MCF 10A (cell line): Measurements from ENCODE around the gene BAHD1. TPM values are rescaled to one million over a fixed set of nuclear protein-coding genes. Genes with fewer than 3 reads are reported as not detected.

Experiments
- BruUV-seq: library from RNA; stranded (reverse); fragments of 400-500 nt; replicated peaks from 2 replicates; lab custom pipeline; 2021; lab: Mats Ljungman, UMichigan
- CTCF ChIA-PET: fragments of 300-600 bp; sonication (Branson Sonifier 250); formaldehyde crosslinking; extraction: SDS; loops from one replicate; lab custom pipeline; 2021; ENCODE audit warnings: antibody characterized with exemption, inconsistent platforms; lab: Yijun Ruan, JAX
- POLR2A ChIA-PET: fragments of 300-600, 350-650 bp; sonication (Branson Sonifier 250); formaldehyde crosslinking; extraction: SDS; loops from one replicate; lab custom pipeline; 2020; ENCODE audit warnings: antibody characterized with exemption, inconsistent platforms; lab: Yijun Ruan, JAX
- DNase-seq: peaks from one replicate; pipeline ENCODE4 v3.0.0-alpha.2; 2018; ENCODE audit not compliant: unreplicated experiment
- H3K27ac Mint-ChIP-seq: one replicate; pipeline ENCODE4 v1.8.0; 2022; ENCODE audit warnings: mild to moderate bottlenecking, low read depth, mixed read lengths; ENCODE audit not compliant: unreplicated experiment
- H3K27me3 Mint-ChIP-seq: one replicate; pipeline ENCODE4 v1.8.0; 2022; ENCODE audit warnings: mixed read lengths; ENCODE audit not compliant: insufficient read depth, unreplicated experiment
- H3K36me3 Mint-ChIP-seq: one replicate; pipeline ENCODE4 v1.8.0; 2022; ENCODE audit warnings: mild to moderate bottlenecking, moderate library complexity, mixed read lengths; ENCODE audit not compliant: insufficient read depth, unreplicated experiment
- H3K4me1 Mint-ChIP-seq: one replicate; pipeline ENCODE4 v1.8.0; 2022; ENCODE audit warnings: mixed read lengths; ENCODE audit not compliant: insufficient read depth, unreplicated experiment
- H3K4me3 Mint-ChIP-seq: one replicate; pipeline ENCODE4 v1.8.0; 2022; ENCODE audit warnings: mild to moderate bottlenecking, moderate library complexity, mixed read lengths; ENCODE audit not compliant: unreplicated experiment
- H3K9me3 Mint-ChIP-seq: one replicate; pipeline ENCODE4 v1.8.0; 2022; ENCODE audit warnings: mixed read lengths; ENCODE audit not compliant: unreplicated experiment
- CTCF ChIP-seq: fragments of 200-600 bp; IDR thresholded peaks from one replicate; pipeline ENCODE4 v1.8.0; 2022; ENCODE audit warnings: antibody characterized with exemption, mild to moderate bottlenecking; ENCODE audit not compliant: unreplicated experiment
- intact Hi-C: fragments of 100-400 bp; cut with micrococcal nuclease; formaldehyde crosslinking; loops from 2 replicates; pipeline ENCODE4 v1.14.1; 2022
- total RNA-seq: library from RNA; stranded (reverse); gene quantifications from 2 replicates; pipeline ENCODE4 v1.2.3, GENCODE V29; 2022

BAHD1 gene
- total RNA-seq, 1 experiment from 2014 or later, result 14.9 TPM

DNA sequence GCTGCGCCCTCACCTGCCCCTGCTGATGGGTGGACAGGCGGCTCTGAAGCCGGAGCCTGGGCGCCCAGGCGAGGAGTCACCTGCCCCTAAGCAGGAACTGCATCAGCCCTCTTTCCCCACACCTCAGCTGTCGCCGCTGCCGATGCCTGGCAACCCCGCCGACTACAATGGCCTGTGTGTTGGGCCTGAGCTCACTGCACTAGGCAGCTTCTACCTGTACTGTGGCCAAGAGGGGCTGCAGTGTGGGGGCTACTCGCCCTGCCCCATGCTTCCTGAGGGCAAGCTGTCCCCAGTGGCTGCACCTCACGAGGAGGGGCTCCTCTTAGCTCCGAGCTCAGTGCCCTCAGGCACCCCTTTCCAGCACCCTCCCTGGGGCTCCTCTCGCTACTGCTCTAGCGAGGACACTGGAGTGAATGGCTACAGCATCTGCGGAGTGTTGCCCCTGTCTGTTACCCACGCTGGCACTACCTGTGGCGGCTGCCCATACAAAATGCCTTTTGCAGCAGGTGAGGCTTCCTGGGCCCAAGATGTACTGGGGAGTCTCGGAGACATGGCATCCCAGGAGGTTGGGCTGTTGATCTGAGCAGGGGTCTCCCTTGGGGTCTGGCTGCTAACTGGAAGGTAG is 18.8 kb downstream of the BAHD1 start:
- TF ChIP-seq CTCF, result no peak
- BruUV-seq, result no TSS peak
- H3K27me3 Mint-ChIP-seq, result no peaks in the 10 kb centered on the region
- intact Hi-C loops, result loop anchor here (5.0 kb wide), 1 partner anchor 48 kb away; no protein-coding TSS in a partner anchor
- POLR2A ChIA-PET, result no interaction called here
- CTCF ChIA-PET, result interaction anchor here (1.0 kb wide), 1 partner anchor 14 kb away, joined by 4 read pairs; no protein-coding TSS in a partner anchor
- peaks cover 18% of the 10 kb centered on the region for H3K36me3 Mint-ChIP-seq
- no peak for DNase-seq
- no peak overlapping the region for H3K27ac Mint-ChIP-seq
- H3K9me3 Mint-ChIP-seq, result no peaks in the 10 kb centered on the region
- H3K4me3 Mint-ChIP-seq, result no peak overlapping the region
- H3K4me1 Mint-ChIP-seq, result peaks cover 23% of the 10 kb centered on the region

- intact Hi-C loops, result no loop called here
- Mint-ChIP-seq H3K27me3 (no peaks in the 10 kb centered on the region), H3K4me3 (no peak overlapping the region), H3K9me3 (no peaks in the 10 kb centered on the region), H3K4me1 (peaks cover 14% of the 10 kb centered on the region), H3K27ac (no peak overlapping the region), H3K36me3 (peaks cover 20% of the 10 kb centered on the region)
- POLR2A ChIA-PET, result no interaction called here
- no peak for DNase-seq
- no peak for TF ChIP-seq CTCF
- CTCF ChIA-PET, result interaction anchor here (0.7 kb wide), 1 partner anchor 122 kb away, joined by 4 read pairs; no protein-coding TSS in a partner anchor
- no TSS peak for BruUV-seq
Observed at GRCh38 chr15:40460404-40460803, 19.7 kb downstream of the BAHD1 start.

- TF ChIP-seq CTCF, result no peak
- intact Hi-C loops, result no loop called here
- peaks cover 25% of the 10 kb centered on the region for H3K36me3 Mint-ChIP-seq
Observed at GRCh38 chr15:40461958-40462357, 21.2 kb downstream of the BAHD1 start.

GRCh38 chr15:40463279-40463678 is 22.5 kb downstream of the BAHD1 start:
- intact Hi-C loops, result no loop called here
- Mint-ChIP-seq H3K36me3 (peaks cover 33% of the 10 kb centered on the region), H3K27ac (no peak overlapping the region), H3K9me3 (no peaks in the 10 kb centered on the region), H3K4me3 (no peak overlapping the region), H3K27me3 (no peaks in the 10 kb centered on the region), H3K4me1 (no peaks in the 10 kb centered on the region)
- no TSS peak for BruUV-seq
- DNase-seq, result no peak
- ChIA-PET POLR2A (interaction anchor here (0.7 kb wide), 1 partner anchor 127 kb away, joined by 3 read pairs; no protein-coding TSS in a partner anchor), CTCF (interaction anchor here (0.6 kb wide), 1 partner anchor 199 kb away, joined by 3 read pairs; no protein-coding TSS in a partner anchor)
- TF ChIP-seq CTCF, result no peak

More at GRCh38 chr15:40461958-40462357, 21.2 kb downstream of the BAHD1 start:
- Mint-ChIP-seq H3K4me1 (no peaks in the 10 kb centered on the region), H3K4me3 (no peak overlapping the region), H3K27me3 (no peaks in the 10 kb centered on the region), H3K9me3 (no peaks in the 10 kb centered on the region), H3K27ac (no peak overlapping the region)
- no peak for DNase-seq
- POLR2A ChIA-PET, result no interaction called here
- CTCF ChIA-PET, result no interaction called here
- no TSS peak for BruUV-seq
